ENCODE data around the gene BRD7. TPM values are rescaled to one million over a fixed set of nuclear protein-coding genes. Genes with fewer than 3 reads are reported as not detected.

Gene BRD7
- total RNA-seq, 6 experiments from 2014 or later: 16.9 to 24.1 (median 20.2) TPM

DNA sequence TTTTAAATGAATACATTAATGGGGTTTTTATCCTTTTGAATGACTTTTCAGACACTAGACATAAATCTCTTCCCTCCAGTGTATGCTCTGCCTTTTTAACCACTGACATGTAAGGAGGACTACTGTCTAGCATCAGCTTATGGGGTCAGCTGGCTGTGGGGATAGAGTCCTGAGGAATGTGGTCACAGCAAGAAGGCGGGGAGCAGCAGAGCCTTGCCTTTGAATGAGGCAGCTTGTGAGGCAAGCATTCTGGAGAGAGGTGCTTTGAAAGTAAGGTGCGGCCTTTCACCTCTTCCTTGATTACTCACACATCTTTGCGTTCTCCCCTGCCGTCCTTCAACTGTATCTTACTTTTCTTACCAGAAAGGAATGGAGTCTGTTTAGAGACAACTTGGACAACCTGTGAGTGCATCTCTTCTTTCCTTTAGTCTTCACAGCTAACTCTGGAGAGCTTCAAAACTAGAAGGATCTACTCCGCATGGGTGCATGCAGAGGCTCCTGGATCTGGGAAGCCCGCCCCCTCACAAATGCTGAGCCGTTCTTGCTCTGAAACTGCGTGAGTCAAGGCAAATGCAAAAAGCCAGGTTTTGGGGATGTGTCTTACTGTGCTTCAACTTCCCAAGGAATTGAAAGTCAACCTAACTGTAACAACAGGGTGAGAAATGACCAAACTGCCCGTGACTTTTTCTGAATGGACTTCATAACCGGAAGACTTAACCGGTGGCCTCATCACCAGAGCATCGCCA lies 52.5 kb downstream of the BRD7 start:
- Histone ChIP-seq H3K27ac (no peak overlapping the region), H3K4me1 (no peaks in the 10 kb centered on the region), H3K9me3 (no peaks in the 10 kb centered on the region), H3K4me3 (no peak overlapping the region), H3K27me3 (no peaks in the 10 kb centered on the region), H3K36me3 (peaks cover 3 to 59% (median 18%) of the 10 kb centered on the region in 4 donors)
- intact Hi-C loops (cut with DNase I): no loop called here
- TF ChIP-seq, protein P1, sequence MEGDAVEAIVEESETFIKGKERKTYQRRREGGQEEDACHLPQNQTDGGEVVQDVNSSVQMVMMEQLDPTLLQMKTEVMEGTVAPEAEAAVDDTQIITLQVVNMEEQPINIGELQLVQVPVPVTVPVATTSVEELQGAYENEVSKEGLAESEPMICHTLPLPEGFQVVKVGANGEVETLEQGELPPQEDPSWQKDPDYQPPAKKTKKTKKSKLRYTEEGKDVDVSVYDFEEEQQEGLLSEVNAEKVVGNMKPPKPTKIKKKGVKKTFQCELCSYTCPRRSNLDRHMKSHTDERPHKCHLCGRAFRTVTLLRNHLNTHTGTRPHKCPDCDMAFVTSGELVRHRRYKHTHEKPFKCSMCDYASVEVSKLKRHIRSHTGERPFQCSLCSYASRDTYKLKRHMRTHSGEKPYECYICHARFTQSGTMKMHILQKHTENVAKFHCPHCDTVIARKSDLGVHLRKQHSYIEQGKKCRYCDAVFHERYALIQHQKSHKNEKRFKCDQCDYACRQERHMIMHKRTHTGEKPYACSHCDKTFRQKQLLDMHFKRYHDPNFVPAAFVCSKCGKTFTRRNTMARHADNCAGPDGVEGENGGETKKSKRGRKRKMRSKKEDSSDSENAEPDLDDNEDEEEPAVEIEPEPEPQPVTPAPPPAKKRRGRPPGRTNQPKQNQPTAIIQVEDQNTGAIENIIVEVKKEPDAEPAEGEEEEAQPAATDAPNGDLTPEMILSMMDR (IDR thresholded peaks at IDR 0.05): no peak
- no peak for TF ChIP-seq POLR2A (IDR thresholded peaks at IDR 0.05)
- no peak for DNase-seq
- WGBS (ENCODE audit: insufficient coverage, low coverage, low lambda C conversion rate, missing lambda C conversion rate): 96% methylated on average over 4 of the region's 12 CpGs
- ATAC-seq: no peak

DNA sequence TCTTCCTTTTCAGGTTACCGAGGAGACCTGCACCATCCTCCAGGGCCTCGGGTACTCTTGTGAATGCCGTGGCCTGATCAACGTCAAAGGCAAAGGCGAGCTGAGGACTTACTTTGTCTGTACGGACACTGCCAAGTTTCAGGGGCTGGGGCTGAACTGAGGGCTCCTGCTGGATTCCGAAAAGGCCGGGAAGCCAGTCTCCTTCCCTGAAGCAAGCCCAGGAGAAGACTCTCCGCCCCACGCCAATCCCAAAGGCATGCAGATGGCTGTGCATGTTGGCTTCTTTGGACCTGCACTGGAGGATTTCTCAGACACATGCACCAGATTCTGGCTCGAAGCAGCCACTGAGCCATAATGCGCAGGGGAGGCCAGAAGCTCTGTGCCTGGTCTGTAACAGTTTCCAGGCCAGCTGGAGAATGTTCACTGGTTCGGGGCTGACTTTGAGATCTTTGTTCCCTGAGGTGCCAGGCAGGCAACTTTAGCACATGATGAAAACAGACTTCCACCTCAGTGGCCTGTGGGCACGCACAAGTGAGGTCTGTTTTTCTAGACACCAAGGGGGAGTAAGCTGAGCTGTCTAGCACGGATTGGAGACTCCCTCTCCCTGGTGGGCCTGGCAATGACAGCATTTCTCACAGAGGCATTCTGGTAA lies 53.3 kb downstream of the BRD7 start:
- Histone ChIP-seq H3K4me1 (no peaks in the 10 kb centered on the region), H3K9me3 (no peaks in the 10 kb centered on the region), H3K36me3 (peaks cover 3 to 55% (median 18%) of the 10 kb centered on the region in 4 donors), H3K27me3 (no peaks in the 10 kb centered on the region), H3K27ac (no peak overlapping the region), H3K4me3 (no peak overlapping the region)
- TF ChIP-seq, protein P1 (IDR thresholded peaks at IDR 0.05): no peak
- no peak for TF ChIP-seq POLR2A (IDR thresholded peaks at IDR 0.05)
- intact Hi-C loops (cut with DNase I): no loop called here
- no peak for ATAC-seq
- 95% methylated on average over 3 of the region's 15 CpGs for WGBS (ENCODE audit: insufficient coverage, low coverage, low lambda C conversion rate, missing lambda C conversion rate)
- no peak for DNase-seq

DNA sequence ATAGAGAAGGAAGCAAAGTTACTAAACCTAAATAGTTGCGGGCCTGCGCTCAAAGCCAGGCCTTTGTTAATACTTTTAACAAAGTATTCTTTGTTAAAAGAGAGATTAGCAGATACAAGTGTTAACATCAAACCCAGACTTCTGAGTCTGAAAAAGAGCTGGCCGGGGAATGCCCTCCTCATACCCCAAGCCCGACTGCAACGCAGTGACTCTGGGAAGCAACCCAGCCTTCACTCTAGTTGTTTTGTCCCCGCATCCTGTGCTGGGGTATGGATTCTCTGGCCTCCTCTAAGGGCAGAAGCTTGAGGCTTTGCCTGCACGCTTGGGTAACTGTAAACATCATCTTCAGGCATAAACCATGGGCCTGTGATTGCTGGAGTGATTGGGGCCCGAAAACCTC lies 54.1 kb downstream of the BRD7 start:
- H3K4me3 ChIP-seq: no peak overlapping the region
- no peak overlapping the region for H3K27ac ChIP-seq
- H3K4me1 ChIP-seq: no peaks in the 10 kb centered on the region
- DNase-seq (no peak), ATAC-seq (no peak)
- TF ChIP-seq, protein P1 (IDR thresholded peaks at IDR 0.05): no peak
- TF ChIP-seq POLR2A (IDR thresholded peaks at IDR 0.05): no peak
- no peaks in the 10 kb centered on the region for H3K9me3 ChIP-seq
- H3K36me3 ChIP-seq: peaks cover 3 to 47% (median 15%) of the 10 kb centered on the region in 4 donors
- WGBS (ENCODE audit: insufficient coverage, low coverage, low lambda C conversion rate, missing lambda C conversion rate): 97% methylated on average over 8 of the region's 8 CpGs
- intact Hi-C loops (cut with DNase I): no loop called here
- no peaks in the 10 kb centered on the region for H3K27me3 ChIP-seq

- TF ChIP-seq, protein P1 (IDR thresholded peaks at IDR 0.05): no peak
- TF ChIP-seq POLR2A (IDR thresholded peaks at IDR 0.05): no peak
- H3K36me3 ChIP-seq: peaks cover 3 to 40% (median 9%) of the 10 kb centered on the region in 4 donors
- H3K27me3 ChIP-seq: no peaks in the 10 kb centered on the region
- WGBS (ENCODE audit: insufficient coverage, low coverage, low lambda C conversion rate, missing lambda C conversion rate): 57% methylated on average over 8 of the region's 31 CpGs
- intact Hi-C loops (cut with DNase I): no loop called here
- H3K4me3 ChIP-seq: no peak overlapping the region
- DNase-seq (peak; percentile 54 to 76 (median 71)), ATAC-seq (peak; percentile 67 to 82 (median 78))
- H3K9me3 ChIP-seq: no peaks in the 10 kb centered on the region
- no peaks in the 10 kb centered on the region for H3K4me1 ChIP-seq
- H3K27ac ChIP-seq: peak overlapping the region in 1 of 3 donors; percentile 10
These were observed 55.0 kb downstream of the BRD7 start for GRCh38 chr16:50313596-50314478.

All from right lobe of liver (tissue), 6 donors.